GM18861 (cell line): ENCODE measurements around the gene PKN2.
"Not testable (repeated sequence)": the region's sequence is repeated elsewhere in the genome, so short reads cannot be mapped to it uniquely, and the experiment has no call there.

Source experiments
- ATAC-seq: cut with Tn5 transposase; IDR thresholded peaks from one replicate; pipeline ENCODE4 v1.9.1; 2021; ENCODE audit not compliant: unreplicated experiment

The PKN2 gene

DNA sequence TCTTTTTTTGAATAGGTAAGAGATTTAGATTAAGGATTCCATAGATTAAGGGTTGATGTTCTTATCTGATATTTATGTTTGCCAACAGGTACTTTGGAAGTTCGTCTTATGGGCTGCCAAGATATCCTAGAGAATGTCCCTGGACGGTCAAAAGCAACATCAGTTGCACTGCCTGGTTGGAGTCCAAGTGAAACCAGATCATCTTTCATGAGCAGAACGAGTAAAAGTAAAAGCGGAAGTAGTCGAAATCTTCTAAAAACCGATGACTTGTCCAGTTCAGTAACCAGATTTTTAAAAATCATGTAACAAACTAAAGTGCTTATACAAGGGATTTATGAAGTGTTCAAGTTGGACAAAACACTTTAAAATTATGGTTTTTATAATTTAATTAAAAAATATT, 100.5 kb downstream of the PKN2 start:
- ATAC-seq, result no peak

DNA sequence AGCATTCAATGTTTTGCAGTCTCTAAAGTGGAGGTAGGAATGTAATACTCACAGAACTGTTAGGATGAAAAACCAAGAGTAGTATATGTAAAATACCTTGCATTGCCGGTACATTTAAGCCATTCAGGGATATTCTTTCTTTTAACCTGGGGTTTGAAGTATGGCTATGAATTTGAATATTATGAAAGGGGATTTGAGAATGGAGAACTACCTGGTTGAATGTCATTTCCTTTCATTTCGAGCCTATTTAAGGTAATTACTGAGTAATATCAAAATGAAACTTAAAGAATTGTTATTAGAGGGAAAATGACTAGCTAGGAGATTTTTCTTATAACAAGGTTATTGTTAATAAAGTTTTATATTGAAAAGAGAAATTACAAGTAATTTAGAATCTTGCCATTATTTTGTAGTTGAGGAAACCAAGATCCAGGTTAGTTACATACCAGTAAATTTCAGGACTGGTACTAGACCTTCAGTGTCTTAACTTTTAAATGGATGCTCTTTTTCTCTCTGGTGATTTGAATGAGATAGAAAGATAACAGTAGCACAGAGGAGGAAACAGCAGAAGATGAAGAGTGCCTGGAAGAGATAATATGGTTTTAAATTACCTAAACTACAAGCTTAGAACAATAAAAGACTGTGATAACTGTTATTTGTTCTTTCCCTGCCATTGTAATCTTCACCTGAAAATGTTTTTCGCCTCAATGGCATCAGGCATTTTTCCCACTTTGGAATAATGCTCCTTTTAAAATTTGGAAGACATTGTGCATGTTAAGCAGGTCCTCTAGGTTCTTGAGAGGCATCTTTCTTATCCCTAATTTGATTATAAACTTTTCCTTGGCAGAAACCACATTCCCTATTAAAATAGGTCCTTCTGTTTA, 103.2 kb downstream of the PKN2 start:
- ATAC-seq, result no peak

DNA sequence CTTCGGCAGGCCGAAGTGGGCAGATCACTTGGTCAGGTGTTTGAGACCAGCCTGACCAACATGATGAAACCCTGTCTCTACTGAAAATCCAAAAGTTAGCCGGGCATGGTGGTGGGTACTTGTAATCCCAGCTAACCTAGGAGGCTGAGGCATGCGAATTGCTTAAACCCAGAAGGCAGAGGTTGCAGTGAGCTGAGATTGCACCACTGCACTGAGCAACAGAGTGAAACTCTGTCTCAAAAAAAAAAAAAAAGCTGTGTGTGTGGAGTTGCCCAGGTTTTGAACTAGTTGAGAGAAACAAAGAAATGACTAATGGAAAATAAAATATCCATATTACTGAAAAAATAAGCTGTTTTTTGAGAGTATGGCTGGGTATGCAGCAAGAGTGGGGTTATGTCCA, 107.1 kb downstream of the PKN2 start:
- ATAC-seq, result no peak

DNA sequence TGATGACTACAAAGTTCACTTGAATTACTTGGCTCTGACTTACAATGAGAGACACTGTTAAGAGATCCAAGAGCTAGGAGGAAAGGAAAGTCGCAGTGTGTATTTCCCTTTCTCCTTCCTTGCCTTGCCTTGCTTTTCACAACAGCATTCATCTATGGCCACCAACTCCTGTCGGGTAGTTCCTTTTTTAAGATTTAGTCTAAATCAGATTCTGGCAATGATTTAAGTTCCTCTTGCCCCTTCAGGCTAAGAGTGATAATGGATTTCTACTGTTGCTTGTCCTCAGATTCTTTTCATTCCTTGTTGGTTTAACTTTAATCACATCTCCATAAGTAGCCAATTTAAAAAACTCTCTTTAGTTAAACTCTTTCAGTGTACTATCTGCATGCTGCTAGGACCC, 115.4 kb downstream of the PKN2 start:
- no peak for ATAC-seq

DNA sequence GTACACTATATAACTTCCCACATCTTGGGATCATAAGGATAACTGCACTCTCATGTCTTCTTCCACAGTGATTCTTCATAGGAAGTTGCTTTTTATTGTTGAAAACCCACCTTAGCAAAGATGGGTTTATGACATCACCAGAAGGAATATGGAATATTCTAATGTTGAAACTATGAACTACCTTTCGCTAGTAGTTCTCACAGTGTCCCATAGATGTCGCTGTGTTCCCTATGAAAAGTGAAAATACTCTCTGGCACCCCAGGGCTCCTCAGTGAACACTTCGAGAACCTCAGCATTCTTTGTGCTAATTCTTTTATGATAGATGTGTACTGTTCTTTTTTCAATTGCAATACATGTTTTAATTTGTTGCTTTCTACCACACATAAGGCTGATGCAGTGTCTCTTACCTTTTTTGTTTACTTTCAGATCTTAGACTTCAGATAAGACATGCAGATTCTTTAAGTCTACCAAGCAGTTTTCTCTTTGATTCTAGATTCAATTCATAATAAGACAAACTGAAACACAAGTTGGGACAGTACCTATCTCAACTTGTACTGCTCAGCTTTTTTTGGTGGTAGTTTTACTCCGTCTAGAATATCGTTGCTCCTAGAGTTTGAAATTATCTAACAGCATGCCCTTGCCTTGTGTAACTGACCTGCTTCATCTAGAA, 116.4 kb downstream of the PKN2 start:
- ATAC-seq, result no peak

DNA sequence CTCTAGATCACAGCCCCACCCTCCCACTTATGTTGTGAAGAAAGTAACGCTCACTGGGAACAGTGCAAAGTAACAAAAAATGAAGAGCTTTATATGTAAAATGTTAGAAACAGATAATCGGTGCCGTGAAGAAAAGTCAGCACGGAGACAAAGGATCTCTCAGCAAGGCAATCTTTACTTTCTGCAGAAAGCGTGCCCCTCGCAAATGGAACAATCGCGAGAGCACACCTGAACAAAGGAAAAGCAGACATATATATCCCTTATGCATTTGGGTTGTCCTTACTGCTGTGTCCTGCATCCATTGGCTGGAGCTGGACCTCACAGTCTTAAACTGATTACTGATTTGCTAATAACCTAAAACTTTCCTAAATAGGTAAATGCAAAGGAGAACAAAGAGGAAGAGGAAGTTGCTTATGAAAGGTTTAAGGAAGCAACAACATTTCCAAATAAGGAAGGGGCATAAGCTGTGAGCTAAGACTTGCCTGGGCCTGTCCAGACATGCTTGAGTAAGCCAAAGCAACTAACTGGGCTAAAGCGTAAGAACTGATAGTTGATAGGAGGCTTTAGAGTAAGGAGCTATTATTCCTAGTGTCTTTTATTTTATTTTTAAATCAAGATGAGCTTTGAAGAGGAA, 117.6 kb downstream of the PKN2 start:
- ATAC-seq, result no peak

DNA sequence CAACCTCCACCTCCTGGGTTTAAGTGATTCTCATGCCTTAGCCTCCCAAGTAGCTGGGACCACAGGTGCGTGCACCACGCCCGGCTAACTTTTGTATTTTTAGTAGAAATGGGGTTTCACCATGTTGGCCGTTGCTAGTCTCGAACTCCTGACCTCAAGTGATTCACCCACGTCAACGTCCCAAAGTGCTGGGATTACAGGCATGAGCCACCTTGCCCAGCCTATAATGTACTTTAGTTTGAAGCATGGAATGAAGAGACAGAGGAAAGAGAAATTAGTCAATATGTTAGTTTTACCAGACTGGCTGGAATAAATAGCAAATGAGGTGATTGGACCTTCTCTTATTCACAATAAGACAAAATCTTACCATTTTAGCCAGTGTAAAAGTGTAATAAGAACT, 118.3 kb downstream of the PKN2 start:
- no peak for ATAC-seq

DNA sequence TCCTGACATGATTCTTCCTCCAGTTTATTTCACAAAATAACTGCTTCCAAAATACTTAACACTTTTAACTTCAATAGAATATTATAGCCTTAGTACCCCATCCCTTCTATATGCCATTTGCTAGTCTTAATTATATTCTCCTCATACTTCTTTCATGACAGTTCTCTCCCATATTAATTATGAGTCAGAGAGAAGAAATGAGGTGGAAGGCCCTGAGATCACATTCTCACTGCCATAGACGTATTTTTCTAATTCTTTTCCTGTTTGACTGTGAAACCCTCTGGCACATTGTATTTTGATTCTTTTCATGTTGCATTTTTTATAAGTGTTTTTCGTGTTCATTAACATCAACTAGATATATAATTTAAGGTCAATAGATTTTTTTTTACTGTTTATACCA, 118.9 kb downstream of the PKN2 start:
- no peak for ATAC-seq

DNA sequence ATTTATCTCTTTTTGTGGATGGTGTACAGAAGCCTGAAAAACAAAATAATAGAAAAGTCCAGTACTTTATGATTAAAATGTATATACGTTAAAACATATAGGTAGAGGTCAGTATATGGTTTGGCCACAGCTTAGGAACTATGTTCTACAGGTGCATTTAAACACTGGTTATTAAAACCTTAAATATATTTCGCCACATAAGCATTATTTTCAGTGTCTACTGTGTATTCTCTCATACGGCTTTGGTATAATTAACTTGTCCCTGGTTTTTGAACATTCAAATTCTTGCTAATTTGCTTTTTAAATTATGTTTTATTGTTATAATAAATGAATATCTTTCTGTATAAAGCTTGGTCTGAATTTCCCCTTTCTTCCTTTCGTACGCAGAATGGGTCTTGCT, 119.4 kb downstream of the PKN2 start:
- no peak for ATAC-seq

DNA sequence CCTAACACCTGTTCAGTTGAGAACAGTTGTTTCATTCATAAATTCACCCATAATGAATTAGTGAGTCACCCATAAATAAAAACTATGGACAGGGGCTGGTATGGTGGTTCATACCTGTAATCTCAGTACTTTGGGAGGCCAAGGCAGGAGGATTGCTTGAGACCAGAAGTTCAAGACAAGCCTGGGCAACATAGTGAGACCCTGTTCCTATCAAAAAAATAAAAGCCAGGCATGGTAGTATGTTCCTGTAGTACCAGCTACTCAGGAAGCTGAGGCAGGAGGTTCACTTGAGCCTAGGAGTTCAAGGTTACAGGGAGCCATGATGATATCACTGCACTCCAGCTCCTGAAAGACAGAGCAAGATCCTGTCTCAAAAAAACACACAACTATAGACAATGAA, 128.3 kb downstream of the PKN2 start:
- ATAC-seq, result no peak

DNA sequence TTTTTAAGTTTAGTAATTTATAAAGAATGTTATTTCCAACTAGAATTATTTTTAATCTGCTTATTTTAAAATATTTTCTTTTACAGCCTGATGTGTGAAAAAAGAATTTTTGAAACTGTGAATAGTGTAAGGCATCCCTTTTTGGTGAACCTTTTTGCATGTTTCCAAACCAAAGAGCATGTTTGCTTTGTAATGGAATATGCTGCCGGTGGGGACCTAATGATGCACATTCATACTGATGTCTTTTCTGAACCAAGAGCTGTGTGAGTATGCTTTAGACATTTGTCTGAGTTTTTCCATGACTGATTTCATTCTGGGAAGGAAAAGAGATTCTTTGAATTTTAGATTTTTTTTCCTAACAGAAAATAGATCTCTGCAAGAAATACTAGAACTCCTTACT, 129.4 kb downstream of the PKN2 start:
- ATAC-seq, result no peak

DNA sequence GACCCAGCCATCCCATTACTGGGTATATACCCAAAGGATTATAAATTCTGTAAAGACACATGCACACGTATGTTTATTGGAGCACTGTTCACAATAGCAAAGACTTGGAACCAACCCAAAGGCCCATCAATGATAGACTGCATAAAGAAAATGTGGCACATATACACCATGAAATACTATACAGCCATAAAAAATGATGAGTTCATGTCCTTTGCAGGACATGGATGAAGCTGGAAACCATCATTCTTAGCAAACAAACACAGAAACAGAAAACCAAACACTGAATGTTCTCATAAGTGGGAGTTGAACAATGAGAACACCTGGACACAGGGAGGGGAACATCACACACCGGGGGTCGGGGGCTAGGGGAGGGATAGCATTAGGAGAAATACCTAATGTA, 135.6 kb downstream of the PKN2 start:
- ATAC-seq, result not testable (repeated sequence)

DNA sequence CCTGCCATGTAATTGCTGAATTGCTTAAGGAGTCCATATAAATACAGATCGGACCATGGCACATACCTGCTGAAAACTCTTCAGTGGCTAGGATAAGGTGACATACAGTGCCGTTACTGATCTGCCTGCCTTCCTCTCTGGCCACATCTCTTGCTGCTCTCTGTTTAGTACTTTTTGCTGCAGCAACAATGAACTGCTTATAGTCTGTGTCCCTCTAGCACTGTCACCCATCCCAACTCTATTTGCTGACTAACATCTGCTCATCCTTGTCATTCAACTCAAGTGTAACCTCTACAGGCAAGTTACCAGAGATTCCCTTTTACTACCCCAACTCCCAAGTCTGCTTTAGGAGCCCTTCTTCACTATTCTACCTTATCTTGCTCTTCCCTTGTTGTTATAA, 141.6 kb downstream of the PKN2 start:
- ATAC-seq, result no peak

DNA sequence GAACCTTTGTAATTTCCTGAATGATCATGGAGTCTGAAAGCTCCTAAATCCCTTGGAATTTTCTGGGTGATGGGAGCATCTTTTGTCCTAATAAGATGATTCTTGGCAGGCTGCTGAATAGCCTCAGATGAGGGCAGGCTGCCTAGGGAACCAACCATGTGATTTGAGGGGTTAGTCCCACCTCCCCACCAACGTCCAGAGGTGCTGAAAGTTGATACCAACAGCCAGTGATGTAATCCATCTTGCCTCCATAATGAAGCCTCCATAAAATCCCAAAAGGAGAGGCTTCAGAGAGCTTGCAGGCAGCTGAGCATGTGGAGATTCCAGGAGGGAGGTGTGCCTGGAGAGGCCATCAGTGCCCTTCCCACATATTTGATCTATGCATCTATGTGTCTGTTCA, 163.6 kb downstream of the PKN2 start:
- no peak for ATAC-seq

DNA sequence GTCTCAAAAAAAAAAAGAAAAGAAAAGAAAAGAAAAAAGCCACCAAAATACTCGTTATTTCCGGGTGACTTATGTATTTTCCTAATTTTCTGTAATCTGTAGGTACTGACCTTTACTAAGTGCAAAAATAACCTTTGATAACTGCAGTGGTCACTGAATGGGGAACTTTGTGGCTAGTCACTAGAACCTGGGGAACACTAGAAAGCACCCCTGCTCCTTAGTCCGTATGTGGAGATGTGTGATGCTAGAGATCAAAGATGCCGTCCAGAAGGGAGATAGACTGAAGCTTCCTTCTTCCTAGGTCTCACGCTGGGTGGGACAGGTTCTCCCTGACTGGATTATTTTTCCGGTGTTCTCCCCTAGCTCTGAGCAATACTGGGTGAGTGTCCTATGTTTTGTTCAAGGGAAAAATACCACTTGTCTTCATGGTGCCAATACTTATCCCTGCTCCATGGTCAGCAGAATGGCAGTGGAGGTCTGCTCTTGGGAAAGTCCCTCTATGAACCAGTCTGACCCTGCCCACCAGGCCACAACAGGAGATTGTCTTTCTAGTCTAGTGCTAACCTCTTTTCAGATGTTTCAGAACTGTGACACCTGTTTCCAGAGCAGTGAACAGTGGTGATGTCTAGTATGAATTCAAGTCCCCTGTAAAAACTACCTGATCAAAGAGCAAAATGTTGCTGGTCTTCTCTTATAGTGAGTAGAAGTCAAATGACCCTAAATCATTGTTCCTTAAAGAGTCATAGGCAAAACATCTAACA, 167.4 kb downstream of the PKN2 start:
- no peak for ATAC-seq

DNA sequence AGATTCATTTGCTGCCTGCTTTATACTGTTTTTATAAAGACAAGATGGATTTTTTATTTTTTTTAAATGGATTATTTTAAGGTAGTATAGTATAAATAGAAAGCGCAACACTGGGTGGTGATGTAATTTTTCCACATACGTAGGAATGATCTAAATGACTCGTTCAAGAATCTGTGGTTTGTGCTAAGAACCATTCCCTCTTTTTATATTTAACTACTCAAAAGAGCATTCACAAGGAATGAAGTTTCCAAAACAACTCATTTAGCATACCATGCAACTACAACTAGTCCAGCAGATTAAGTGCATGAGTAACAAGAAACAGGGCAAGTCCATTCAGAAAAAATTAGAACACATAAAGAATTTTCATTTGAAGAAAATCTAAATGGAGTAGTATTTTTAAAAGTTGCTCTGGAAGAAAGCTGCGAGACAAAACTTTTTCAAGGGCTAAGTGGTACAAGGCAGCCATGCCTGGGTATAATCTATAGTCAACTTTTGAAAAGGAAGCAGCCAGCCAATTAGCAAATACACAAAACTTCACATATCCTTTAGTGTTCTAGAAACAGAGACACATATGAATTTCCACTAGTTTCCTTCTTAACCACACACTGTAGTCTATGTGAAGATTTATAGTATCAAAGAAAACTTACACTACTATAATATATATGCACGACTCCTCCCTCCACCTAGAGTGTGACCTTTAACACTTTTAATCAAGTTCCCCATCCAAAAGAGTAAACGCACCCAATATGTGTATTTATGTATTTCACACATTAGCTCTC, 183.9 kb downstream of the PKN2 start:
- no peak for ATAC-seq

DNA sequence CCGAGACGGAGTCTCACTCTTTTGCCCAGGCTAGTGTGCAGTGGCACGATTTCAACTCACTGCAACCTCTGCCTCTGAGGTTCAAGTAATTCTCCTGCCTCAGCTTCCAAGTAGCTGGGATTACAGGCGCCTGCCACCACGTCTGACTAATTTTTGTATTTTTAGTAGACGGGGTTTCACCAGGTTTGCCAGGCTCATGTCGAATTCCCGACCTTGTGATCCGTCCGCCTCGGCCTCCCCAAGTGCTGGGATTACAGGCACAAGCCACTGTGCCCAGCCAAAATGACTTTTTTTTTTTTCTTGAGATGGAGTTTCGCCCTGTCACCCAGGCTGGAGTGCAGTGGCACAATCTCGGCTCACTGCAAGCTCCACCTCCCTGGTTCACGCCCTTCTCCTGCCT, 185.6 kb downstream of the PKN2 start:
- ATAC-seq, result not testable (repeated sequence)

DNA sequence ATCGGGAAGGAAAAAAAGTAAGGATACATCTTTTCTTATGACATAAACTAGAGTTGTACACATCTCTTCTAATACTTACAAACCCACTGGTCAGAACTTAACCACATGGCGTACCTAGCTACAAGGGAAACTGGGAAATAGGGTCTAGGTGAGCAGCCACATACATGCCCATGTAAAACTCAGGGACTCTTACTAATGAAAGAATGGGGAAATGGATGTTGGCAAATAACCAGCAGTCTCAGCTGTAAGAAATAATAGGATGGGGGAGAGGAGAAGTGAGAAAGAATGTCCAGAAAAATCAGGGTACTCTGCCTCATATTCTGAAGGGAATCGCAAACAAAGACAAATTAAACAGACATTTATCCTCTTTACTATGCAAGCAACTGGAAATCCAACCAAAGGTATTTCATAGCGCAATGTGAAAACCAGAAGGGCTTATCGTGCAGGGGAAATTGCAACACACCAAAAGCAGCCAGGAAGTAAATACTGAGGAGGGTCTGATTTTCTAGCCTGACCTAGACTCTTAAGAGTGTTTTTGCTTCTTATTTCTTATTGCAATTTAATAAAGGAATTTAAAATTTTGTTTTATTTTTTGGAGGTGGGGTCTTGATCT, 189.8 kb downstream of the PKN2 start:
- ATAC-seq, result no peak

DNA sequence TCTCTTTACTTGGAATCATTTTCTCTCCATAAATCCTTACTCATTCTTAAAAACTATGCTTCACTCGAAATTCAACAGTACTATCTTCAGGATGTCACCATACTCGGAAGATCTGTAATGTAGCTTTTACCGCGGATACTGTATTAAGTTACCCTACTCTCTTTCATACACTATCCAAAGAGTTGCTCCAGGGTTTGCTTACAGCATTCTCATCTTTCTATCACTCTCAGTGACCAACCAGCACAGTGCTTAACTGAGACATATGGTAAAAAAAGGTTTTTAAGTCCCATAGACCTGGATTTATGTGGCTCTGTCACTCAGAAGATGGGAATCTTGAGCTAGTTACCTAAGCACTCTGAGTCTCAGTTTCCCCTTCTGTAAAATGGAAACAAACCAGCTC, 191.5 kb downstream of the PKN2 start:
- no peak for ATAC-seq
